ENCODE results near the gene SPTBN5. TPM values are rescaled to one million over a fixed set of nuclear protein-coding genes. Genes with fewer than 3 reads are reported as not detected.

SPTBN5 gene
- total RNA-seq, 1 experiment from 2014 or later = not detected

DNA sequence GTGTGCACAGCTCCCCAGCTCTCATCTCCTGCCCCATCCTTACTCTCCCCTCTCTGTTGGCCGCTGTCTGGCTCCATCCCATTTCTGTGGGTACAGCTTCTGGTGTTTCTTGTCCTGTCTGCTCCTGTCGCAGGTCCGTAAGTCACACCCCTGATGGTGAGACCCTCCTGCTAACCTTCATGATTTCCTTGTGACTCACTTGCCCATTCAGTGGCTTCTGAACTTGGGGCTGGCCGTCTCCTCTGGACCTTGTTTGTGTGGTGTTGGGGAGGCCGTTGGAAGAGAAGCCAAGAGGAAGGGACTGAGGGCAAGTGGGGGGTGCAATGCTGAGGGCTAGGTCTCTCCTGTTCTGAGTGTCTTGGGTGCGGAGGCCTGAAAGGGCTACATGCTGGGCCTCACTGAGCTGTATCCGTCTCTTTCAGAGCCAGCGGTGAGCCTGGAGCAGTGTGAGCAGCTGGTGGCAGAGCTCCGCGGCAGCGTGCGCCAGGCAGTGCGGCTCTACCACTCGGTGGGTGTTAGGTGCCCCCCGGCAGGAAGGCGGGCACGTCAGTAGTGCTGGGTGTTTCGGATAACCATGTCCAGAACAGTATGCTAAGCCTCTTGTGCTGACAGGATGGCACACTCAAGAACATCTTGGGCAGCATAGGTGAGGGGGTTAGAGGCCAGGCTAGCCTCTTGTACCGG is 69.6 kb downstream of the SPTBN5 start:
- no peak for DNase-seq (ENCODE audit: low spot score)

DNA sequence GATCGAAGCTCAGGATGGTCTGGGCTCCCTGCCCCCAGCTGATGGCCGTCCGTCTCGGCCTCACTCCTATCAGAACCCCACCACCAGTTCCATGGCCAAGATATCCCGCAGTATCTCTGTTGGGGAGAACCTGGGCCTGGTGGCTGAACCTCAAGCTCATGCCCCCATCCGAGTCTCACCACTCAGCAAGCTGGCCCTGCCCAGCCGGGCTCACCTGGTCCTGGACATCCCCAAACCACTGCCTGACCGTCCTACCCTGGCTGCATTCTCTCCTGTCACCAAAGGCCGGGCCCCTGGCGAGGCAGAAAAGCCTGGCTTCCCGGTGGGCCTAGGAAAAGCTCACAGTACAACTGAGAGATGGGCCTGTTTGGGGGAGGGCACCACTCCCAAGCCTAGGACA is 70.4 kb downstream of the SPTBN5 start:
- no peak for DNase-seq (ENCODE audit: low spot score)

DNA sequence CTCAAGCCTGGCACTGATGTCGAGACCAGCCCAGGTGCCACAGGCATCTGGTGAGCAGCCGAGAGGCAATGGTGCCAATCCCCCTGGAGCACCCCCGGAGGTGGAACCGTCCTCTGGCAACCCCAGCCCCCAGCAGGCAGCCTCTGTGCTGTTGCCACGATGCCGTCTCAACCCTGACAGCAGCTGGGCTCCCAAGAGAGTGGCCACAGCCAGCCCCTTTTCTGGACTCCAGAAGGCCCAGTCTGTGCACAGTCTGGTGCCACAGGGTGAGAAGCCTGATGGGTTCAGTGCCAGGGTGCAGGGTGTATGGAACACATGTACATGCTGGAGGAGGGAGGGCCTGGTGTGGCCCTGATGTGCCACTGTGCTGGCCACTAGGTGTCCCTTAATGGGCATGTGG is 70.9 kb downstream of the SPTBN5 start:
- no peak for DNase-seq (ENCODE audit: low spot score)

DNA sequence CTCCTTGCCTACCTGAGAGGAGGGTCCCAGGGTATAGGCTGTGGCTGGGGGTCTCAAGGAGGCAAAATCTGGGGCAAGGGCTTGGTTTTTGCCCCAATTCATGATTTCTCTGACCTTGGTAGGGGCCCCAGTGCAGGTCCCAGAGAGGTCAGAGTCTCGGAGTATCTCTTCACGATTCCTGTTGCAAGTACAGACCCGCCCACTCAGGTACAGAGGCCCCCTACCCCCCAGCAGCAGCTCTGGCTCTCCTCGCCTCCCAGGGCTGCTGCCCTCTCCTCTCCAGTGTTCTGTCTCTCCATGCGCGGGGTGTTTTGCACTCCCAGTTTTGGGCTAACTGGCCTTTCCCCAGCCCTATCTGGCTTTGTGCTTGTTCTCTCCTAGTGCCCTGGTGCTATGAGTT is 71.4 kb downstream of the SPTBN5 start:
- DNase-seq (ENCODE audit: low spot score) = no peak

DNA sequence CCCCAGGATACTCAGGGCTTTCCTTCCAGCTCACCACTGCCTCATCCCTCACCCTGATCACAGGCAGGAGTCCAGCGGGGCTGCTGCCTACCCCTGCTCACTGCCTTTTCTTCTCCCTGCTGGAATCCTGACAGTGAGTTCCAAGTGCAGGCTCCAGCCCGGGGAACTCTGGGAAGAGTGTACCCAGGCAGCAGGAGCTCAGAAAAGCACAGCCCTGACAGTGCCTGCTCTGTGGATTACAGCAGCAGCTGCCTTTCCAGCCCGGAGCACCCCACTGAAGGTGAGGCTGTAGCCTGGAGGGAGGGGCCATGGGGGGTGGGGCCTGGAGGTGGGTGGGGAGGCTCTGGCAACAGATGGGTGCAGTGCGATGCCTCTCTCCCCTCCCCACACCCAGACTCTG is 72.0 kb downstream of the SPTBN5 start:
- no peak for DNase-seq (ENCODE audit: low spot score)

DNA sequence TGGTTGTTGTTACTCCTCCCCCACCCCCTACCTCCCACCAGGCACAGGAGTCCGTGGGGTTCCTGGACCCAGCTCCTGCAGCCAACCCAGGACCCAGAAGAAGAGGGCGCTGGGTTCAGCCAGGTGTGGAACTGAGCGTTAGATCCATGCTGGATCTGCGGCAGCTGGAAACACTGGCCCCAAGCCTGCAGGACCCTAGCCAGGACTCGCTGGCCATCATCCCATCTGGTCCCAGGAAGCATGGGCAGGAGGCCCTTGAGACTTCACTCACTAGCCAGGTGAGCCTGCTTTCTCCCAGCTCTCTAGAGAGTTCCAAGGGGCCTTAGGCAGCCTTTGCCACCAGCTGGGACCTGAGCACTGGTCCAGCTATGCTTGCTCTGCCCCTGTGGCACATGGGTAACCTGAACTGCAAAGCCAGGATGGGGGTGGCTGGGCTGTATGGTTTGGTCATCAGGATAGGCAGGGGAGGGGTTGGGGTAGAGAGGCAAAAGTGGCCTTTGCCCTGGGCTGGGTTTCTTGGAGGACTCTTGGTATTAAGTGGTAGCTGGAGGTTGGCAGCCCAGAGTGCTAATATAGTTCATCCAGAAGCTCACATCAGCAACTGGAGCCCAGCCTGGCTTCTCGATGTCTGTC is 72.9 kb downstream of the SPTBN5 start:
- DNase-seq (ENCODE audit: low spot score) = no peak

DNA sequence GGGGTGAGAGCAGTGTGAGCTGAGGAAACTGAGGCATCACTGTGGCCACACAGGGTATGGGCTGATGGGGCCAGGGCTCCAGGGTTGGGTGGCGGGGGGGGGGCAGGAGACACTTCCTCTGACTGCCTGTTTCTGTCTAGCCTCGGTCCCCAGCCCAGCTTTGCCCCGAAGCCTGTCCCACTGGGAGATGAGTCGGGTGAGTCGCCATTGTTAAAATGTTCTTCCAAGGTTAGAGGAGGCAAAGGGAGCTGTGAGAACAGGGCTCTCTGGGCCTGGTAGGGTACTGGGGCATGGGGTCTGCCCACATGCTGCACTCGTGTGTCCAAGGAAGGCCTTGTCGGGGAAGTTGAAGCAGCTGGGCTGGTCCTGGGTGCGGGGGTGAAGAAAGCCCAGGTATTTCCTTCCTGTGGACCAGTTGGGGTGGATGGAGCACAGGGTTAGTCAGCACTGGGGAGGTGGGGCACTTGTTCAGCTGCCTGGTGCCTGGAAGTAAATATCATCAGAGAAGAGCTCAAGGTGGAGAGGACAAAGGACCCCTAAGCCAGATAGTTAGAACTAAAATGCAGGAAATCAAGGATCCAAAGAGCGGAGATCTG is 74.3 kb downstream of the SPTBN5 start:
- DNase-seq (ENCODE audit: low spot score) = no peak

DNA sequence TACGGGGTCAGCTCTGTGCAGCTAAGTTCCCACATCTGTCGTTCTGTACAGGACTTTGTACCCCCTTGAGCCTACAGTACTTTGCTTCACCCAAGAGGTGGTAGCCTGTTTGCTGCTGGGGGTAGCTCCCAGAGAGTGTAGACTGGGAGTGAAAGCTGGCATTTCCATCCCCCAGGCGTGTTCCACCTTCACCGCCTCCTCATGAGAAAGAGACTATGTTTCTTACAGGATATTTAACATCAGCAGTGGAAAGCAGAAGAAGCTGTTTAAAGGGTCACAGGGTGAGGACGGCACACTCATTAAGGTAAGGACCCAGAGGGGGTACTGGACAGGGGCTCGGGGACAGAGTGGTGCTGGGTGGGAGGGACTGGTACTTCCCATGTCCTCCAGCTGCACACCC is 76.1 kb downstream of the SPTBN5 start:
- no peak for DNase-seq (ENCODE audit: low spot score)

DNA sequence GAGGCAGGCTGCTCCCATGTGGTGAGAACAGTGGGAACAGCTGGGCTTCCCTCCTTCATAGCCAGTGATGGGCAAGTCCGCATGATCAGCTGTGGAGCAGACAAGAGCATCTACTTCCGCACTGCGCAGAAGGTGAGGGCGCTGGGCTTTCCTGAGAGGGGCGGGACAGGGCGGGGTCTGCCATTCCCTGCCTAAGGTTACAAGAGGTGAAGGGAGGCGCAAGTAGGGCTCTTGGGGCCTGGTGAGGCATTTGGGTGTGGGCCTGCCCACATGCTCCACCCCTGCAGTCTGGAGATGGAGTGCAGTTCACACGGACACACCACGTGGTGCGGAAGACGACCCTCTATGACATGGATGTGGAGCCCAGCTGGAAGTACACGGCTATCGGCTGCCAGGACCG is 76.5 kb downstream of the SPTBN5 start:
- no peak for DNase-seq (ENCODE audit: low spot score)

DNA sequence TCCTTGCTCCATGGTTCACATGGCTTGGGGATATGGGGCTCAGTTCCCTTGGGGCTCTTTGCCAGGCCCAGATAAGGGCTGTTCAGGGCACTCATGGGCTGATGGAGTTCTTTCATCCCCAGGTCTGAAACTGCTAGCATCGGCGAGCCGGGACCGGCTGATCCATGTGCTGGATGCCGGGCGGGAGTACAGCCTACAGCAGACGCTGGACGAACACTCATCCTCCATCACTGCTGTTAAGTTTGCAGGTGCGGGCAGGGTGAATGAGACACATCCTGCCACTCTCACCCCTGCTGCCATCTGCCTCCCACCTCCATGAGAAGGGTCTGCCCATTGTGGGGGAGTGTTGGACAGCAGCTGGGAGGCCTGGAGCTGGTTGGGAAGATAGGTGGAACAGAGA is 77.1 kb downstream of the SPTBN5 start:
- no peak for DNase-seq (ENCODE audit: low spot score)

DNA sequence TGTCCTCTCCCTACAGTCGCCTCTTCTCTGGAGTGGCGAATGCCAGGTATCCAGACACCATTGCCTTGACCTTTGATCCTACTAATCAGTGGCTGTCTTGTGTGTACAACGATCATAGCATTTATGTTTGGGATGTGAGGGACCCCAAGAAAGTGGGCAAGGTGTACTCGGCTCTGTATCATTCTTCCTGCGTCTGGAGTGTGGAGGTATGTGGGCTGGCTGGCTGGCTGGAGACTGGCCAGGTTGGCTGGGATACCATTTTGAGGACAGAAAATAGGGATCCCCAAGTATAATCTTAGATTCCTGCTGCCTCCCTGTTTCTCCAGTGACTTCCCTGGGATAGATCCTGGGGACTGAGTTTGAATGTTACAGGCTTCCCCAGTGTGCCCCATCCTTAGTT is 79.3 kb downstream of the SPTBN5 start:
- DNase-seq (ENCODE audit: low spot score) = no peak

DNA sequence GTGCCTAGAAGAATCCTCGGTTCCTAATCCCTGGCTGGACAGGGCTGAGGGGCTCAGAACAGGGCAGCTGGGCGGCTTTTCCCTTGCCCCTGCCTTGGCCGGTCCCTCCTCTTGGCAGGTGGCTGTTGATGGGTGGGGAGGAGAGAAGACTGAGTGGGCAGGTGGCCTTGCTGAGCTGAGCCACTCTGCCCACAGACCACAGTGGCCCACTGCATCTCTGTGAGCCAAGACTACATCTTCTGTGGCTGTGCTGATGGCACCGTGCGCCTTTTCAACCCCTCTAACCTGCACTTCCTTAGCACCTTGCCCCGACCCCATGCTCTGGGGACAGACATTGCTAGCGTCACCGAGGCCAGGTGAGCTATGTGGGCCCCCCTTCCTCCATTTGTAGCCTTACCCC is 80.4 kb downstream of the SPTBN5 start:
- no peak for DNase-seq (ENCODE audit: low spot score)

DNA sequence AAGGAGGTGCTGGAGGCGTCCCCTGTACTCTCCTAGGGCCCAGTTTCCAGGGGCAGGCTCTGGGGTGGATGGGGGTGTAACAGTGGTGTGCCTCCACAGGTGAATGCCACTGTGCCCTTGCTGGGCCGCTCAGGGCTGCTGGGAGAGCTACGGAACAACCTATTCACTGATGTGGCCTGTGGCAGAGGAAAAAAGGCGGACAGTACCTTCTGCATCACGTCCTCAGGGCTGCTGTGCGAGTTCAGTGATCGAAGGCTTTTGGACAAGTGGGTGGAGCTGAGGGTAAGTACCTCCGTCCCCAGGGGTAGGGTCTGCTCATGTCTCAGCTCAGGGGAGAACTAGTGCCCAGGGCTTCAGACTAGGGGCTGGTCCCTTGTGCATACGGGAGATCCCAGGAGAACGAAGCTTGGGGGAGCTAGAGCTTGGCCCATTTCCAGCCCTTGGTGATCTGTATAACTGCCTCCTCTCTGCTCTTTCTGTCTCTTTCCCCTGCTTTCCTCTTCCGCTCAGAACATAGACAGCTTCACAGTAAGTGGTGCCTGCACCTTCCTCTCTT is 81.0 kb downstream of the SPTBN5 start:
- no peak for DNase-seq (ENCODE audit: low spot score)

DNA sequence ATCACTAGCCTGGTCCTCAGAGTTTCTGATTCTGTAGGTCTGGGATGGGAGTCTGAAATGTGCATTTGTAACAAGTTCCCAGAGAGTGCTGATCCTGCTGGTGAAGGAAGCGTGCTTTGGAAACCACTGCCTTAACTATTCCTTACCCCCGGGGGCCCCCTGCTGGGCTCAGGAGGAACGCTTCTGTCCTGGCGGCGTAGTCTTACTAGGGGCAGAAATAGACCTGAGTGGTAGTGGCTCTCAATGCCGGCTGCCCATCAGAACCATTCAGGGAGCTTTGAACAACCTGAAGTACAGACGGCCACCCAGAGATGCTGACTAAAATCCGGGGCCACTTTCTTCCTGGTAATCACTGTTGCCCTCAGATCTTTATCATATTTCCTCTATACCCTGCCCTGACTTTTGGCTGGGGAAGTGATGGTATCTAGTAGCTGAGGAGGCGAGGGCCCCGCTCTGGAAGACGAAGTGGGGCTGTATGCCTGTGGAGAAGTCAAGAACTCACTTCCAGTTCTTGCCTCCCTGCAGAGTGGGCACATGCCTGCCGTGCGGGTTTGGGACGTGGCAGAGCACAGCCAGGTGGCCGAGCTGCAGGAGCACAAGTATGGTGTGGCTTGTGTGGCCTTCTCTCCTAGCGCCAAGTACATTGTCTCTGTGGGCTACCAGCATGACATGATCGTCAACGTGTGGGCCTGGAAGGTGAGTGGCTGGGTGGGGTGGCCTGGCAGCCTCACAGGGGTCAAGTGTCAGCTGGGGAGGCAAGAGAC is 82.2 kb downstream of the SPTBN5 start:
- DNase-seq (ENCODE audit: low spot score) = peak; percentile 48

DNA sequence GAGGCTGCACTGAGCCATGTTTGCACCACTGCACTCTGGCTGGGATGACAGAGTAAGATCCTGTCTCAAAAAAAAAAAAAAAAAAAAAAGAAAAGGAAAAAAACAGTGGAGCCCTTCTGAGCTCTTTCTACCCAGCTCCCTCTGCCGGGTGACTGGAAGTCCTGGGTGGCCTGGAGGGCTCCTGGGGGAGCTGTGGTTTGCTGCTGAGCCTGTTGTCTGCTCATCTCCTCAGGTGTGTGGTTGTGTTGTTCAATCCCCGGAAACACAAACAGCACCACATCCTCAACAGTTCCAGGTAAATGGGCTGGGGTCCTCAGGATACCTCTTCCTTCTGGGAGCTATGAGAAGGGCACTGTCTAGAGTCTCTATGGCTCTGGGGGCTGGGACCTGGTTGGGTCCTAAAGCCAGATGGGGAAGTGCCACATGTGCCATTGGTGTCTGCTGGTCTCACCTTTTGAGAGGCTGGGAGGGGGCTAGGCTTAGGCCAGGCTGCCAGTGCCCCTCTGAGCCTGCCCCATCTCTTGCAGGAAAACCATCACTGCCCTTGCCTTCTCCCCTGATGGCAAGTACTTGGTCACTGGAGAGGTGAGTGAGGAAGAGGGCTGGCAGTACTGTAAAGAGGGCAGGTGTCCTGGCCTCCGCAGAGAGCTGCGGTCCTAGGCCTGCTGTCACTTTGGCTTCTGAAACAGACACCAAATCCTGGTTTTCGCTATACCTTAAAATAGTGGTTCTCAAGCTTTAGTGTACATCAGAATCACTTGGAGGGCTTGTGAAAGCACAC is 83.0 kb downstream of the SPTBN5 start:
- no peak for DNase-seq (ENCODE audit: low spot score)

DNA sequence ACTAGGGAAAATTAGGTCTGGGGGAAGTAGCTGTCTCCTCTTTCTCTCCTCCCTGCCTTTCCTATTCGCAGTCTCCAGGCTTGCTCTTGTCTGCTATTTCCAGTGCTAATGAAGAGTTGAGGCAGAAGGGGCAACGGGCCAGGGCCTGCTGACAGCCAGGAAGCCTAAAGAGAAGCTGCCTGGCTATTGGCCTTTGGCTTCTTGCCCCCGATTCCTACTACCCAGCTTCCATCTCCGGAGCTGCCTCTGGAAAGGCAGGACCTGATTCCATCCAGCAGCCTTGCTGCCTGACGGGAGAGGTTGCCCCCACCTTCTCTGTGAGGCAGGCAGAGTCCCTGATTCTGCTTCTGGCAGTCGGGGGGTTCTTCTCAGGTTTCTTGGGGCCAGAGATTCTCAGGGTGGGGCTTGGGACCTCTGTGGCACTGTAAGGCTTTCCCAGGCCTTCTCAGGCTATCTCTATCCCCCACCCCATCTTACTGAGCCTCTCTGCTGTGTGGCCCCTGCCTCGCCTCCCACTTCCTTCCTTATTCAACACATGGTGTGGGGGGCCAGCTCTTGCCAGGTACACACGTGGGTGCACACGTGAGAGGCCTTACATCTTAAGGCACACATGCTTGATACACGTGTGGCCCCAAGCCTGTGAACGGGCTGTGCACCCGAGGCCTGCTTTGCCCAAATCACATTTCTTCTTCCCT is 84.2 kb downstream of the SPTBN5 start:
- no peak for DNase-seq (ENCODE audit: low spot score)

DNA sequence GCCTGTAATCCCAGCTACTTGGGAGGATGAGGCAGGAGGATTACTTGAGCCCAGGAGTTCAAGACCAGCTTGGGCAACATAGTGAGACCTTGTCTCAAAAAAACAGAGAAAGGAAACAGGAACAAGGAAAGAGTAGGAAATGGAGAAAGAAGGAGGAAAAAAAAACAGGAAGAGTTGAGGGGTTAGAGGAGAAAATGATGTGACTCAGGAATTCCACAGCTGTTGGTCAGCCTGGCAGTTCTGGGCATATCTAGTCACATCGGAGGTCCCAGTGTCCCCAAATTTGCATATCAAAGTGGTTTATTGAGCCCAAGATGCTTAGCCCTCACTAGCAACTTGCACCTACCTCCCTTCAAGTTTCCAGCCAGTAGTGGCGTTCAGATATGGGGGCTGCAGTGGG is 84.7 kb downstream of the SPTBN5 start:
- DNase-seq (ENCODE audit: low spot score) = no peak

DNA sequence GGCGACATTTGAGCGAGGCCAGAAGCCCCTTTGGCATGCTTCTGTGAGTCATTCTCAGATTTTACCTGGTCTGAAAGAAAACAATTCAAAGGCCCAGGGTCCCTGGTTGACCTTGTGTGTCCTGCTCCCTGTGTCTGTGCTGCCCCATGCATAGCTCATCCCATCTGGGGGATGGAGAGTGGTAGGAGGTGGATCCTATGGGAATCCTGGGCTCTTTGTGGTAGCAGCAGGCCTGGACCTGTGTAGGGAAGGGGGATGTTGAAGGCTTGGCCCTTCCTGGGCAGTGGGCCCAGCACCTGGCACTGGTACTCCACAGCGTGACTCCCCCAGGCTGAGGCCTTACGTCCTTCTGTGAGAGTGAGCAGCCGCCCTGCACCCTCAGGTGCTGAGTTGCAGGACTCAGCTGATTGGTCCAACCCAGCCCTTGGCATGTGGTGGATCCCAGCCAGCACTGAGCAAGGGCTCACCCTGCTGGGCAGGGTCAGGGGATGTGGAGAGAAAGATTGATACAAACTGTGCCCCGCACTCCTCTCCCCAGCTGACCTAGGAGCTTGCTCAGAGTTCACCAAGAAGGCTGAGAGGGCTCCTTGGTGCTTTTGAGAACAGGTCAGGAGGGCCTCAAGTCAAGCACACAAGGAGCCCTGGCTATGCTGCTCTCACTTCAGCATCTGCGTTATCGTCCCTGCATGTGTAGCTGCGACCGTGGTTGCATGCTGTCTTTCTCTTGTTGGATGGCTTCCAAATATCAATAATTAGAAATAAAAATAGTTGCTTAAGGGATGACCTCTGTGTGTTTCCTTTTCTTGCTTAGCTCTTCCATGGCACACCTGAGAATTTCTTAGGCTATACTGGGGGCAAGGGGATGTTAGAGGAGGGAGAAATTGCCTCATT is 87.3 kb downstream of the SPTBN5 start:
- no peak for DNase-seq (ENCODE audit: low spot score)

DNA sequence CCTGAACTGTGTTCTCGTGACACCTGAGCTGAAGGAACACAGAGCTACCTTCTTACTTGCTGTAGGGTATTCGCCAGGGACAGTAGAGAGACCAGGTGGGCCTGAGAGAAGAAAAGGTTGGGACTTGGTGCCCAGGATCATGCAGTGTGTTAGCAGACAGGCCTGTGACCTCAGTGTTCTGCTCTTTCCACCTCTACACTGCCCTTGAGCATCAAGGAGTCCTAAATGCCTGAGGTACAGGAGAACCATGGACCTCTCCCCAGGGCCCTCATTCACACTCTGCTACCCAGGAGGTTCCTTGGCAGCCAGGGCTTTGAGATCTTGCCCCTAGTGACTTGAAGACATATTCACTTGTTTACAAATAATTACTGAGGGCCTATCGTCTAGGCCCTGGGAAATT is 88.1 kb downstream of the SPTBN5 start:
- DNase-seq (ENCODE audit: low spot score) = no peak

Measured in H4 (cell line).